ENCODE measurements around the gene CASP10. TPM values are rescaled to one million over a fixed set of nuclear protein-coding genes. Genes with fewer than 3 reads are reported as not detected.
A peak's percentile ranks its signal among the peaks of the same experiment; 100 is the strongest.

Gene CASP10
- total and polyA plus RNA-seq, 2 of the 13 experiments (the other 11 are each of a cell fraction or from before 2014, with no cell fraction given), result 22.2 to 23.8 TPM

DNA sequence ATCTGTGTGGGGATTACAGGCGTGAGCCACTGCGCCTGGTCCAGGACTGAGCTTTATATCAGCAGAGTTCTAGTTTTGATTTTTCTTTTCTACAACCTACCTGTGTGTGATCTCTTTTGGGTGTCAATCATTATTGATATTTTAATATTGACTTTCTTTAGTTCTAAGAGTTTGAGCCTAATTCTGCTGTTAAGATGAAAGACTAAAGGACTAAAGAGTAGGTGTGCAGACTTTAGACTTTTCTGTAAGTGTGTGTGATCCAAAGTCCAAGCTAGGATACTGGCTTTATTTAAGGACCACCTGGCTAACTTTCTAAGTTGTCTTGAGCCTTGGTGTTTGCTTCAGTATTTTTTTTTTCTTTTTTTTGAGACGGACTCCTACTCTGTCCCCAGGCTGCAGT, 12.4 kb downstream of the CASP10 start (continued):
- TF ChIP-seq, protein P1, sequence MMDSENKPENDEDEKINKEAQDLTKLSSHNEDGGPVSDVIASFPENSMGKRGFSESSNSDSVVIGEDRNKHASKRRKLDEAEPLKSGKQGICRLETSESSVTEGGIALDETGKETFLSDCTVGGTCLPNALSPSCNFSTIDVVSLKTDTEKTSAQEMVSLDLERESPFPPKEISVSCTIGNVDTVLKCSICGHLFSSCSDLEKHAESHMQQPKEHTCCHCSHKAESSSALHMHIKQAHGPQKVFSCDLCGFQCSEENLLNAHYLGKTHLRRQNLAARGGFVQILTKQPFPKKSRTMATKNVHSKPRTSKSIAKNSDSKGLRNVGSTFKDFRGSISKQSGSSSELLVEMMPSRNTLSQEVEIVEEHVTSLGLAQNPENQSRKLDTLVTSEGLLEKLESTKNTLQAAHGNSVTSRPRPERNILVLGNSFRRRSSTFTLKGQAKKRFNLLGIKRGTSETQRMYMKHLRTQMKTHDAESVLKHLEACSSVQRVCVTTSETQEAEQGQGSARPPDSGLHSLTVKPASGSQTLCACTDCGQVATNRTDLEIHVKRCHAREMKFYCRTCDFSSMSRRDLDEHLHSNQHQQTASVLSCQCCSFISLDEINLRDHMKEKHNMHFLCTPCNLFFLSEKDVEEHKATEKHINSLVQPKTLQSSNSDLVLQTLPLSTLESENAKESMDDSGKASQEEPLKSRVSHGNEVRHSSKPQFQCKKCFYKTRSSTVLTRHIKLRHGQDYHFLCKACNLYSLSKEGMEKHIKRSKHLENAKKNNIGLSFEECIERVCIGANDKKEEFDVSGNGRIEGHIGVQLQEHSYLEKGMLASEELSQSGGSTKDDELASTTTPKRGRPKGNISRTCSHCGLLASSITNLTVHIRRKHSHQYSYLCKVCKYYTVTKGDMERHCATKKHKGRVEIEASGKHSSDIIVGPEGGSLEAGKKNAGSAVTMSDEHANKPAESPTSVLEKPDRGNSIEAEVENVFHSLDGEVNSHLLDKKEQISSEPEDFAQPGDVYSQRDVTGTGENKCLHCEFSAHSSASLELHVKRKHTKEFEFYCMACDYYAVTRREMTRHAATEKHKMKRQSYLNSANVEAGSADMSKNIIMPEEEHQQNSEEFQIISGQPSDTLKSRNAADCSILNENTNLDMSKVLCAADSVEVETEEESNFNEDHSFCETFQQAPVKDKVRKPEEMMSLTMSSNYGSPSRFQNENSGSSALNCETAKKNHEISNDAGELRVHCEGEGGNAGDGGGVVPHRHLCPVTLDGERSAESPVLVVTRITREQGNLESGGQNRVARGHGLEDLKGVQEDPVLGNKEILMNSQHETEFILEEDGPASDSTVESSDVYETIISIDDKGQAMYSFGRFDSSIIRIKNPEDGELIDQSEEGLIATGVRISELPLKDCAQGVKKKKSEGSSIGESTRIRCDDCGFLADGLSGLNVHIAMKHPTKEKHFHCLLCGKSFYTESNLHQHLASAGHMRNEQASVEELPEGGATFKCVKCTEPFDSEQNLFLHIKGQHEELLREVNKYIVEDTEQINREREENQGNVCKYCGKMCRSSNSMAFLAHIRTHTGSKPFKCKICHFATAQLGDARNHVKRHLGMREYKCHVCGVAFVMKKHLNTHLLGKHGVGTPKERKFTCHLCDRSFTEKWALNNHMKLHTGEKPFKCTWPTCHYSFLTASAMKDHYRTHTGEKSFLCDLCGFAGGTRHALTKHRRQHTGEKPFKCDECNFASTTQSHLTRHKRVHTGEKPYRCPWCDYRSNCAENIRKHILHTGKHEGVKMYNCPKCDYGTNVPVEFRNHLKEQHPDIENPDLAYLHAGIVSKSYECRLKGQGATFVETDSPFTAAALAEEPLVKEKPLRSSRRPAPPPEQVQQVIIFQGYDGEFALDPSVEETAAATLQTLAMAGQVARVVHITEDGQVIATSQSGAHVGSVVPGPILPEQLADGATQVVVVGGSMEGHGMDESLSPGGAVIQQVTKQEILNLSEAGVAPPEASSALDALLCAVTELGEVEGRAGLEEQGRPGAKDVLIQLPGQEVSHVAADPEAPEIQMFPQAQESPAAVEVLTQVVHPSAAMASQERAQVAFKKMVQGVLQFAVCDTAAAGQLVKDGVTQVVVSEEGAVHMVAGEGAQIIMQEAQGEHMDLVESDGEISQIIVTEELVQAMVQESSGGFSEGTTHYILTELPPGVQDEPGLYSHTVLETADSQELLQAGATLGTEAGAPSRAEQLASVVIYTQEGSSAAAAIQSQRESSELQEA (CRISPR knock-in tag; IDR thresholded peaks at IDR 0.05; ENCODE audit: not compliant biosample characterization), result no peak
- TF ChIP-seq, protein P2, sequence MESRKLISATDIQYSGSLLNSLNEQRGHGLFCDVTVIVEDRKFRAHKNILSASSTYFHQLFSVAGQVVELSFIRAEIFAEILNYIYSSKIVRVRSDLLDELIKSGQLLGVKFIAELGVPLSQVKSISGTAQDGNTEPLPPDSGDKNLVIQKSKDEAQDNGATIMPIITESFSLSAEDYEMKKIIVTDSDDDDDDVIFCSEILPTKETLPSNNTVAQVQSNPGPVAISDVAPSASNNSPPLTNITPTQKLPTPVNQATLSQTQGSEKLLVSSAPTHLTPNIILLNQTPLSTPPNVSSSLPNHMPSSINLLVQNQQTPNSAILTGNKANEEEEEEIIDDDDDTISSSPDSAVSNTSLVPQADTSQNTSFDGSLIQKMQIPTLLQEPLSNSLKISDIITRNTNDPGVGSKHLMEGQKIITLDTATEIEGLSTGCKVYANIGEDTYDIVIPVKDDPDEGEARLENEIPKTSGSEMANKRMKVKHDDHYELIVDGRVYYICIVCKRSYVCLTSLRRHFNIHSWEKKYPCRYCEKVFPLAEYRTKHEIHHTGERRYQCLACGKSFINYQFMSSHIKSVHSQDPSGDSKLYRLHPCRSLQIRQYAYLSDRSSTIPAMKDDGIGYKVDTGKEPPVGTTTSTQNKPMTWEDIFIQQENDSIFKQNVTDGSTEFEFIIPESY (CRISPR knock-in tag; IDR thresholded peaks at IDR 0.05), result 0 out of 2 replicates have a peak, but pooled peaks have one; percentile 47

Data from HepG2 (cell line).